LHCN-M2 (cell line): ENCODE results near the gene ABHD14A. TPM values are rescaled to one million over a fixed set of nuclear protein-coding genes. Genes with fewer than 3 reads are reported as not detected.
A peak's percentile ranks its signal among the peaks of the same experiment; 100 is the strongest.
"Not testable (repeated sequence)": the region's sequence is repeated elsewhere in the genome, so short reads cannot be mapped to it uniquely, and the experiment has no call there.

ENCODE experiments used
- DNase-seq: peaks from one replicate; pipeline ENCODE4 v3.0.0-alpha.2; 2012; ENCODE audit warnings: low read depth
- total RNA-seq: library from RNA; depleted of rRNA; stranded (reverse); fragments of >200 nt; gene quantifications from 2 replicates; pipeline ENCODE4 v1.2.3, GENCODE V29; 2014

The ABHD14A gene
- total RNA-seq, 1 experiment from 2014 or later, result 23.1 TPM

GRCh38 chr3:51970606-51971300 lies 4.1 kb upstream of the ABHD14A start:
- no peak for DNase-seq

DNA sequence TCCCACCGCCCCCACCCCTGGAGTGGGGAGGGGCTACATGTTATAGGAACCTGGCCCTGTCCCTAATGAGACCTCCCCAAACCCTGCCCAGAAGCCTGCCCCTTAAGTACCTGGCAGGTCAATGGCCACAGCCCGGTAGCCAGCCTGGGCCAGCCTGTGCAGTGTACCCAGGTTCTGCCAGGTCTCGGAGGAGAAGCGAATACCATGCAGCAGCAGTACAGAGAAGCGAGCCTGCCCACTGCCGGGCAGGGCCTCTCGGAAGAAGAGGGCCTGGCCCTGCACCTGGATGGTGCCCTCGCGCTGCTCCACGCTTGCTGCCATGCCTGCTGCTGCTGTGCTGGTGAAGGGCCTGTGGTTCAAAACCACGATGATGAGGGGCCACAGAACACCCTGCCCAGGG lies 3.5 kb upstream of the ABHD14A start:
- DNase-seq, result no peak

- no peak for DNase-seq
Observed at GRCh38 chr3:51974277-51974962, 444 bp upstream of the ABHD14A start.

DNA sequence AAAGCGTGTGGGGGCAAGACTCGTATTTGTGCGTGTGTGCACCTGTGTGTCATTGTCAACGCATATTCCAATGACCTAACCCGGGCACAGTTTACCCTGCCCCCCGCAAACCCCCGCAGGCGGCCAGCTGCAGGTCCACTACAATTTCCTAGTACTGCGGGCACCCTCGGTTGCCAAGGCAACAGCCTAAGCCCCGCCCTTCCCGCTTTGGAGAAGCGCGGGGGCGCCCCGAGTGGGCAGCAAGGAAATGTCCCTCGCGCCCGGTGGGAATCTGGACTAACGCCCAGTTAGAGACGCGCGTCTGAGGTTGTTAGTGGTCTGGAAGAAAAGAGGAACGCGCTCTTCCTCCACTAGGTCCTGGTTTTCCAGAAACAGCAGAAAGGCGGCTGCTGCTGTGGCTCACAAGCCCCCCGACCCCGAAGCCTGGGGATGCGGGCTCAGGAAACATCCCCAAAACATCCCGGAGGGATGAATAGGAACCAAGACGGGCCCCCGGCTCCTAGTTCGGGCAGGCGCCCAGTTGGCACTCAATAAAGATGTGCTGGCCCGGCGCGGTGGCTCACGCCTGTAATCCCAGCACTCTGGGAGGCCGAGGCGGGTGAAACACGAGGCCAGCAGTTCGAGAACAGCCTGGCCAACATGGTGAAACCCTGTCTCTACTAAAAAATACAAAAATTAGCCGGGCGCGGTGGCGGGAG lies 1.1 kb downstream of the ABHD14A start:
- peak; percentile 68 for DNase-seq

GRCh38 chr3:51977446-51978142 lies 2.7 kb downstream of the ABHD14A start:
- no peak for DNase-seq

GRCh38 chr3:51978143-51978502 lies 3.3 kb downstream of the ABHD14A start:
- no peak for DNase-seq

DNA sequence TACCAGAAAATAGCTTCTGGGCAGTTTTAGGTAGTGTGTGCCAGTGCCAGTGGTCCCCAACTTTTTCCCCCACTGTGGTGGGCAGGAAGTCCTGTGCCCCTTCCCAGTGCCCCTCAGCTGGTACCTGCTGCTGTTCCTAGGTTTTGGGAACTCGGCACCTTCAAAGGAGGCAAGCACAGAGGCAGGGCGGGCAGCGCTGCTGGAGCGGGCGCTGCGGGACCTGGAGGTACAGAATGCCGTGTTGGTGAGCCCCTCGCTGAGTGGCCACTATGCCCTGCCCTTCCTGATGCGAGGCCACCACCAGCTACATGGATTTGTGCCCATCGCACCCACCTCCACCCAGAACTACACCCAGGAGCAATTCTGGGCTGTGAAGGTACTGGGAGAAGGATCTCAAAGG lies 5.4 kb downstream of the ABHD14A start:
- no peak for DNase-seq

DNA sequence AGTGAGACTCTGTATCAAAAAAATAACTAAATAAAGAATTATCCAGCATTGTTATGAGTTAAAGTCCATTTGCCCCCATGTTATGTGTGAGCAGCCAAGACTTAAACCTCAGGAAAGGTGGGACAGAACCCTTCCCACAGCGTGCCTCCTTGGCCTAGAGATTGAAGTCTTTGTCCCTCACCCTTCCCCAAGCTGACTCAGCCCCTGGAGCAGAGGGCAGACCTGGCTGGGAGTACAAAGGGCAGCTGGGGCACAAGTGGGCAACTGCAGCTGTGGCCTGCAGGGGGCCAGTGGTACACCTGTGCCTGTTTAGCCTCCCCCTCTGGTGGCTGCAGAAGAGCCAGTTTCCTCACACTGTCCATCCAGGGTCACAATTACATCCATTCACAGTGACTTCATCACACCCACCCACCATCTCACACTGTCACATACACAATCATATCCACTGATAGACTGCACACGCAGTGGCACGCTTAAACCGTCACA lies 7.5 kb downstream of the ABHD14A start:
- DNase-seq, result peak; percentile 54

DNA sequence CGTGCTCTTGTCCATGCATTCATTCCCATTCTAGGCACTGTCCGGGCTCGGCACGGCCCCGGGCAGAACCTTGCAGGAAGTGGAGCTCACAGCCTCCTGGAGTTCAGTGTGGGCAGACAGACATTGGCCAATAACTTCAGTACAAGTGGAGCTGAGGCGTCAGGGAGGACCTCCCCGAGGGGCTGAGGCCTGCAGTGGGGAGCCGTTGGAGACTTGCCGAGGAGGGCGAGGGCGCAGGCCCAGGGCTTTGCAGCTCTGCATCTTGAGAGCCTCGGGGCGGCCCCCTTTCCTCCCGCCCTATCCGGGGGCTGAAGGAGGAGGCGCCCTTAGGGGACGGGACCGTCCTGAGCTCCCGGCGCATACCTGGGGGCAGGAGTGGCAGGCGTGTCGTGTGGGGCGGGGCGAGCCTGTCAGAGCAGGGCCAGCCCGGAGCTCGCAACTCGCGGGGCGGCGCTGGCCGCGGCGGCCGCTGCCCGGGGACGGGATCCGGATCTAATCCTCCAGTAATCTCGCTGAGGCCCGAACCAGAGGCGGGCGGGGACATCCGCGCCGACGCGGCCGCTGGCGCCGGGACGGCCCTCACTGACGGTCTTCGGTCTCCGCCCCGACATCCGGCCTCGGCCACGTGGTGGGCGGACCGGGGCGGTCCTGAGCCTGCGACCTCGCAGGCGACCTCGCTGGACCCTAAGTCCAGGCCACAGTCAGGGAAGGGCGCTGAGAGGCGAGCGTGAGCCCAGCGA lies 8.1 kb downstream of the ABHD14A start, which contains the start of gene ACY1:
TSS of gene ACY1 (plus strand) at position 698 of the 740 bp plus-strand sequence. CDS start 530 bp downstream, outside the sequence.
- DNase-seq, result peak; percentile 79

DNA sequence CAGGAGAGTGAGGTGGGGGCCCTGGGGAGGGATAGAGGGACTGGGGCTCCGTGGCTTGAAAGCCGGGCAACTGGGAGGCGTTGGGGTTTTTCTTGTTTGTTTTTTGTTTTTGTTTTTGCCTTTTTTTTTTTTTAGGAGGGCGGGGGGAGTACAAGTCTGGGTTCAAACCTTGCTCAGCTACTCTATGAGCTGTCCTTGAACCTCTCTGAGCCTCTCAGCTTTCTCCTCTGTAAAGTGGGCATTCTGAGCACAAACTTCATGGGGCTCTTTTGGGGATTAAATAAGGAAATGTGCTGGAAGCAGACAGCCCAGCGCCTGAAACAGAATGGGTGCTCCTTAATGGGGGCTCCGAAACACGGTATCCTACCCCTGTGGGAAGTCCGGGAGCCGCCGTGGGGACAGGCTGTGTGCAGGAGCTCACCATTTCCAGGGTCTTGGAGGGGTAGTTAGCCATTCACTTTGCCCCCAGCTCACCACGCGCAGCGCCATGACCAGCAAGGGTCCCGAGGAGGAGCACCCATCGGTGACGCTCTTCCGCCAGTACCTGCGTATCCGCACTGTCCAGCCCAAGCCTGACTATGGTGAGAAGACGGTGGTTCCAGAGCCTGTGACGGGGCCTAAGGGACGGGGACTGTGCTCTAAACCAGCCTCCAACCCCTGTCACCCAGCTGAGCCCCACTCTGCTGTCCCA lies 8.9 kb downstream of the ABHD14A start:
- DNase-seq, result no peak

GRCh38 chr3:51984269-51984647 lies 9.4 kb downstream of the ABHD14A start:
- no peak for DNase-seq

GRCh38 chr3:51985063-51985462 lies 10.2 kb downstream of the ABHD14A start:
- DNase-seq, result no peak

DNA sequence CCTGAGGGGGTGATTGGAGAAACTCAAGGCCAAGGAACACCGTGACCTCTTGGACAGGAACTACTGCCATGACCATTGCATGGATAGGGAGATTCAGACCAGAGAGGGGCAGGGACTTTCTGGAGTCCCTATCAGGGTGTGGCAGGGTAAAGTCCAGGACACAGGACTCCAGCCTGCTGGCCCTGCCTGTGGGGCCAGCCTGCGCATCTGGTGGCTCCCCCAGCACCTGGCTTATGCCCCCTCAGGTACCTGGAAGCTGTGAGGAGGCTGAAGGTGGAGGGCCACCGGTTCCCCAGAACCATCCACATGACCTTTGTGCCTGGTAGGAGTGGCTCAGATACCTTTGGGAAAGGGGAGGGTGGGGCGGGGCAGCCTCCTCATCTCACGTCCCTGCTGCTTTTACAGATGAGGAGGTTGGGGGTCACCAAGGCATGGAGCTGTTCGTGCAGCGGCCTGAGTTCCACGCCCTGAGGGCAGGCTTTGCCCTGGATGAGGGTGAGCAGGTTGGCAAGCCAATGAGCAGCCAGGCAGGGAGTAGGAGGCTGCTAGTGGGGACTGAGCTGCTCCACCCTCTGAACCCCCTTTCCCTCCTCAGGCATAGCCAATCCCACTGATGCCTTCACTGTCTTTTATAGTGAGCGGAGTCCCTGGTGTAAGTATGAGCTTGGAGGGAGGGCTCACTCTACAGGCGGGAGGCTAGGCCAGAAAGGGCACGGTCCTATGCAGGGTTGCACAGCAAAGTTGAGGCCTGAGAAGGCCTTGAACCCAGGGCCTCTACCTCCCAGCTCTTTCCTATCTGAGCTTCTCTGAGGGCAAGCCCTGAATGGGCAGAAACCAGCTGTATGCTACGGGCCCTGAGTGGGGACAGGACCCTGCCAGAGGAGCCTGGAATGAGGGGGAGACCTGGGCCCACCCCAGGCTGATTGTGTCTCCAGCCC lies 11.4 kb downstream of the ABHD14A start:
- no peak for DNase-seq

GRCh38 chr3:51987568-51987967 lies 12.7 kb downstream of the ABHD14A start:
- no peak for DNase-seq

- no peak for DNase-seq
Observed at GRCh38 chr3:51988286-51989146, 13.7 kb downstream of the ABHD14A start.

- not testable (repeated sequence) for DNase-seq
Observed at GRCh38 chr3:51990501-51990971, 15.7 kb downstream of the ABHD14A start.

- no peak for DNase-seq
Observed at GRCh38 chr3:51992017-51992682, 17.3 kb downstream of the ABHD14A start.

DNA sequence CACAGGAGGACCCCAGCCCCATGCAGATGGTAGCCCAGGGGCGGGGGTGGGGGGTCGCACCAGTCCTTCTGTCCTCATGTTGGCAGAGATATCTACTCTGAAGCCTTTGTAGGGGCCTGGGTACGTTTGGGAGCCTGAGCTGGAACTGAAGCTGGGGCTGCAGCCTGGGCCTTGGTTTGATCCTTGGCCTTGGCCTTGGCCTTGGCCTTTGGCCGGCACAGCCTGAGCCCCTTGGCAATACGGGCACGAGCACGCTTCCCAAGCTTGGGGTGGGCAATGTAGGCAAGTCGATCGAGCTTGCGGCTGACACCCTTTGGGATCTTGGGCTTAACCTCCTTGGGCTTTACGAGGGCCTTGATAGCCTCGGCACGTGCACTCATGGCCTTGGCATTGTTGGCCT lies 18.8 kb downstream of the ABHD14A start:
- DNase-seq, result not testable (repeated sequence)
